ENCODE data around the gene PDE4C.

PDE4C gene

GRCh38 chr19:18225702-18226468, at the start of gene PDE4C:
Gene PDE4C, minus strand, starts transcription at chr19:18226438. Its CDS starts 23 bp downstream, at chr19:18226415.
- no peak for DNase-seq

- peak; percentile 72 to 78 for DNase-seq
These were observed 48.6 kb upstream of the PDE4C start for GRCh38 chr19:18274781-18275356.

GRCh38 chr19:18274219-18274780, 48.1 kb upstream of the PDE4C start, which contains the start of gene IQCN:
Gene IQCN, minus strand, starts transcription at chr19:18274452. Its CDS starts 4,974 bp downstream, at chr19:18269478.
- DNase-seq: peak in 1 of 2 experiments; percentile 53

- DNase-seq: no peak
These were observed 47.5 kb upstream of the PDE4C start for GRCh38 chr19:18273561-18274218.

- DNase-seq: no peak
These were observed 45.2 kb upstream of the PDE4C start for GRCh38 chr19:18271433-18271841.

- no peak for DNase-seq
These were observed 44.1 kb upstream of the PDE4C start for GRCh38 chr19:18270326-18270725.

GRCh38 chr19:18269070-18269723, 43.0 kb upstream of the PDE4C start:
- no peak for DNase-seq

- no peak for DNase-seq
These were observed 40.8 kb upstream of the PDE4C start for GRCh38 chr19:18266771-18267686.

- DNase-seq: no peak
These were observed 39.3 kb upstream of the PDE4C start for GRCh38 chr19:18265582-18265981.

- no peak for DNase-seq
These were observed 38.8 kb upstream of the PDE4C start for GRCh38 chr19:18264971-18265540.

- DNase-seq: no peak
These were observed 38.1 kb upstream of the PDE4C start for GRCh38 chr19:18264137-18264854.

- no peak for DNase-seq
These were observed 37.3 kb upstream of the PDE4C start for GRCh38 chr19:18263324-18264136.

- DNase-seq: no peak
These were observed 36.7 kb upstream of the PDE4C start for GRCh38 chr19:18262917-18263316.

- DNase-seq: no peak
These were observed 35.9 kb upstream of the PDE4C start for GRCh38 chr19:18262144-18262543.

GRCh38 chr19:18261474-18261873, 35.2 kb upstream of the PDE4C start:
- DNase-seq: no peak

- DNase-seq: no peak
These were observed 33.7 kb upstream of the PDE4C start for GRCh38 chr19:18259893-18260292.

GRCh38 chr19:18257503-18258470, 31.5 kb upstream of the PDE4C start:
- DNase-seq: no peak

All from SW 1271 (cell line).